Right atrium auricular region (tissue), 2 donors: ENCODE measurements around the gene CERK. TPM values are rescaled to one million over a fixed set of nuclear protein-coding genes. Genes with fewer than 3 reads are reported as not detected.

Experiments
- DNase-seq: peaks from one replicate; pipeline ENCODE4 v3.0.0-alpha.2; 2019; ENCODE audit warnings: low spot score
- H3K27ac ChIP-seq, 2 donors: fragments of 200-600 bp; sonication (generic); 1 replicate in 1 of 2; 2 replicates in 1 of 2; pipeline ENCODE4 v1.5.1; 2016 to 2019
- H3K27me3 ChIP-seq, 2 donors: fragments of 200-600 bp; sonication (generic); one replicate each; pipeline versions ENCODE4 v1.5.1 to v1.6.0; 2017 to 2019
- H3K36me3 ChIP-seq: fragments of 200-600 bp; sonication (generic); one replicate; pipeline ENCODE4 v1.5.1; 2016
- H3K4me1 ChIP-seq, 2 donors: fragments of 200-600 bp; sonication (generic); one replicate each; pipeline versions ENCODE4 v1.5.1 to v1.6.0; 2017 to 2019
- H3K4me3 ChIP-seq, 2 donors: fragments of 200-600 bp; sonication (generic); 1 replicate in 1 of 2; 2 replicates in 1 of 2; pipeline ENCODE4 v1.5.1; 2017 to 2019; ENCODE audit warnings: mild to moderate bottlenecking in 1 of 2, moderate library complexity in 1 of 2
- H3K9me3 ChIP-seq, 2 donors: fragments of 200-600 bp; sonication (generic); one replicate each; pipeline ENCODE4 v1.5.1; 2019
- CTCF ChIP-seq, 2 donors: fragments of 200-600 bp; sonication (generic); IDR thresholded peaks; one replicate each; pipeline ENCODE4 v1.5.1; 2019; ENCODE audit warnings: antibody characterized with exemption in 2 of 2
- total RNA-seq, 2 donors: library from RNA; depleted of rRNA; stranded (reverse); fragments of >200 nt; gene quantifications; one replicate each; pipeline ENCODE4 v1.1.0, GENCODE V29; 2016

CERK gene
- total RNA-seq, 2 donors from 2014 or later: 46.0 to 59.8 TPM

- no peaks in the 10 kb centered on the region for H3K36me3 ChIP-seq
- peaks cover 0 to 67% of the 10 kb centered on the region in 2 donors for H3K4me1 ChIP-seq
- H3K9me3 ChIP-seq: no peaks in the 10 kb centered on the region
- peak overlapping the region in 1 of 2 donors; percentile 2 for H3K4me3 ChIP-seq
- H3K27ac ChIP-seq: peak overlapping the region; percentile 92 to 95
- TF ChIP-seq CTCF (IDR thresholded peaks at IDR 0.05): no peak
- no peak for DNase-seq
- H3K27me3 ChIP-seq: no peaks in the 10 kb centered on the region
Measured at GRCh38 chr22:46753761-46754109, 15.7 kb upstream of the CERK start.

- Histone ChIP-seq H3K36me3 (no peaks in the 10 kb centered on the region), H3K27ac (peak overlapping the region; percentile 92 to 95), H3K9me3 (no peaks in the 10 kb centered on the region), H3K4me1 (peaks cover 0 to 63% of the 10 kb centered on the region in 2 donors), H3K4me3 (no peak overlapping the region), H3K27me3 (no peaks in the 10 kb centered on the region)
- no peak for TF ChIP-seq CTCF (IDR thresholded peaks at IDR 0.05)
- DNase-seq: no peak
Measured at GRCh38 chr22:46753360-46753759, 15.3 kb upstream of the CERK start.

- Histone ChIP-seq H3K27ac (peak overlapping the region; percentile 92 to 95), H3K9me3 (no peaks in the 10 kb centered on the region), H3K4me1 (peaks cover 0 to 62% of the 10 kb centered on the region in 2 donors), H3K27me3 (no peaks in the 10 kb centered on the region), H3K4me3 (no peak overlapping the region), H3K36me3 (no peaks in the 10 kb centered on the region)
- no peak for TF ChIP-seq CTCF (IDR thresholded peaks at IDR 0.05)
- DNase-seq: no peak
Measured at GRCh38 chr22:46752988-46753310, 14.9 kb upstream of the CERK start.

GRCh38 chr22:46752286-46752987, 14.4 kb upstream of the CERK start:
- no peak overlapping the region for H3K4me3 ChIP-seq
- no peaks in the 10 kb centered on the region for H3K27me3 ChIP-seq
- peaks cover 0 to 62% of the 10 kb centered on the region in 2 donors for H3K4me1 ChIP-seq
- no peaks in the 10 kb centered on the region for H3K9me3 ChIP-seq
- H3K36me3 ChIP-seq: no peaks in the 10 kb centered on the region
- no peak for DNase-seq
- no peak for TF ChIP-seq CTCF (IDR thresholded peaks at IDR 0.05)
- H3K27ac ChIP-seq: peak overlapping the region; percentile 92 to 95

GRCh38 chr22:46750863-46751443, 12.9 kb upstream of the CERK start:
- H3K27me3 ChIP-seq: no peaks in the 10 kb centered on the region
- H3K27ac ChIP-seq: peak overlapping the region; percentile 92 to 95
- TF ChIP-seq CTCF (IDR thresholded peaks at IDR 0.05): no peak
- DNase-seq: no peak
- H3K36me3 ChIP-seq: no peaks in the 10 kb centered on the region
- H3K4me1 ChIP-seq: peaks cover 0 to 62% of the 10 kb centered on the region in 2 donors
- H3K9me3 ChIP-seq: no peaks in the 10 kb centered on the region
- H3K4me3 ChIP-seq: no peak overlapping the region

- no peak for DNase-seq
- H3K9me3 ChIP-seq: no peaks in the 10 kb centered on the region
- H3K27ac ChIP-seq: peak overlapping the region; percentile 92 to 95
- no peaks in the 10 kb centered on the region for H3K27me3 ChIP-seq
- no peak overlapping the region for H3K4me3 ChIP-seq
- H3K4me1 ChIP-seq: peaks cover 0 to 62% of the 10 kb centered on the region in 2 donors
- no peak for TF ChIP-seq CTCF (IDR thresholded peaks at IDR 0.05)
- no peaks in the 10 kb centered on the region for H3K36me3 ChIP-seq
Measured at GRCh38 chr22:46750530-46750800, 12.4 kb upstream of the CERK start.
